GM20000 (cell line): ENCODE measurements around the gene TMOD3.

ENCODE experiments used
- DNase-seq: peaks from one replicate; pipeline ENCODE4 v3.0.0; 2012; ENCODE audit warnings: low spot score
- CTCF ChIP-seq: IDR thresholded peaks from 2 replicates; pipeline ENCODE4 v1.5.1; 2012; ENCODE audit warnings: mild to moderate bottlenecking, control low read depth; ENCODE audit errors: extremely low read depth, missing control alignments

Gene TMOD3

GRCh38 chr15:51853998-51854397, 24.5 kb downstream of the TMOD3 start:
- no peak for TF ChIP-seq CTCF
- no peak for DNase-seq

- TF ChIP-seq CTCF = no peak
- DNase-seq = no peak
Observed at GRCh38 chr15:51855612-51856011, 26.2 kb downstream of the TMOD3 start.

GRCh38 chr15:51856714-51857380, 27.4 kb downstream of the TMOD3 start:
- no peak for DNase-seq
- TF ChIP-seq CTCF = no peak

- DNase-seq = no peak
- no peak for TF ChIP-seq CTCF
Observed at GRCh38 chr15:51861557-51862359, 32.3 kb downstream of the TMOD3 start.

- no peak for DNase-seq
- no peak for TF ChIP-seq CTCF
Observed at GRCh38 chr15:51863131-51863530, 33.7 kb downstream of the TMOD3 start.

GRCh38 chr15:51864408-51865056, 35.1 kb downstream of the TMOD3 start:
- DNase-seq = no peak
- no peak for TF ChIP-seq CTCF

- TF ChIP-seq CTCF = no peak
Observed at GRCh38 chr15:51865317-51865716, 35.9 kb downstream of the TMOD3 start.

More at GRCh38 chr15:51865317-51865716, 35.9 kb downstream of the TMOD3 start:
- DNase-seq = no peak
